Smooth muscle cell (in vitro differentiated cells): ENCODE measurements around the gene CCDC192. TPM values are rescaled to one million over a fixed set of nuclear protein-coding genes. Genes with fewer than 3 reads are reported as not detected.

Source experiments
- DNase-seq: peaks from one replicate; lab custom pipeline; 2025; ENCODE audit not compliant: unreplicated experiment; lab: John Stamatoyannopoulos, UW
- H2AFZ ChIP-seq: fragments of 200-600 bp; sonication (generic); 2 replicates; pipeline ENCODE4 v1.6.0; 2016; ENCODE audit warnings: antibody characterized with exemption, low read depth, mild to moderate bottlenecking
- H3F3A ChIP-seq: fragments of 200-600 bp; sonication (generic); 2 replicates; pipeline ENCODE4 v1.6.0; 2017; ENCODE audit warnings: antibody characterized with exemption, low read depth
- H3K27ac ChIP-seq: fragments of 200-600 bp; sonication (generic); 2 replicates; pipeline ENCODE4 v1.5.1; 2016; ENCODE audit warnings: low read depth, mild to moderate bottlenecking
- H3K27me3 ChIP-seq: fragments of 200-600 bp; sonication (generic); 2 replicates; pipeline ENCODE4 v1.6.1; 2016; ENCODE audit warnings: low read depth, mild to moderate bottlenecking
- H3K36me3 ChIP-seq: fragments of 200-600 bp; sonication (generic); 2 replicates; pipeline ENCODE4 v1.5.1; 2016; ENCODE audit warnings: low read depth
- H3K4me1 ChIP-seq: fragments of 200-600 bp; sonication (generic); 2 replicates; pipeline ENCODE4 v1.5.1; 2016; ENCODE audit warnings: low read depth
- H3K4me2 ChIP-seq: fragments of 200-600 bp; sonication (generic); 2 replicates; pipeline ENCODE4 v1.6.0; 2016; ENCODE audit warnings: mild to moderate bottlenecking
- H3K4me3 ChIP-seq: fragments of 200-600 bp; sonication (generic); 2 replicates; pipeline ENCODE4 v1.5.1; 2016; ENCODE audit warnings: mild to moderate bottlenecking
- H3K79me2 ChIP-seq: fragments of 200-600 bp; sonication (generic); 2 replicates; pipeline ENCODE4 v1.6.0; 2016; ENCODE audit warnings: low read depth, mild to moderate bottlenecking
- H3K9ac ChIP-seq: fragments of 200-600 bp; sonication (generic); 2 replicates; pipeline ENCODE4 v1.6.0; 2016; ENCODE audit warnings: low read depth
- H3K9me3 ChIP-seq: fragments of 200-600 bp; sonication (generic); replicated peaks from 2 replicates; pipeline ENCODE4 v1.5.1; 2016; ENCODE audit warnings: low read depth
- H4K20me1 ChIP-seq: fragments of 200-600 bp; sonication (generic); 2 replicates; pipeline ENCODE4 v1.6.0; 2016; ENCODE audit warnings: low read depth
- CTCF ChIP-seq: fragments of 200-600 bp; sonication (generic); IDR thresholded peaks from 2 replicates; pipeline ENCODE4 v1.5.1; 2017; ENCODE audit warnings: borderline replicate concordance, mild to moderate bottlenecking, antibody characterized with exemption; ENCODE audit not compliant: insufficient read depth, poor library complexity, severe bottlenecking
- WGBS: methylation state at CpG from one replicate; pipeline ENCODE4 v1.1.7; 2016; ENCODE audit warnings: low lambda C conversion rate; 5-methylcytosine and 5-hydroxymethylcytosine counted together
- polyA plus RNA-seq: library from polyadenylated mRNA; unstranded; fragments of >200 nt; fragmentation: Nextera tagmentation; extraction: Ambion mirVana; gene quantifications from 2 replicates; pipeline ENCODE4 v1.2.1, GENCODE V29; 2016
- total RNA-seq: library from RNA; depleted of rRNA; stranded (reverse); fragments of >200 nt; gene quantifications from 2 replicates; pipeline ENCODE4 v1.2.3, GENCODE V29; 2014

CCDC192 gene
- total and polyA plus RNA-seq, 2 experiments from 2014 or later, result not detected

DNA sequence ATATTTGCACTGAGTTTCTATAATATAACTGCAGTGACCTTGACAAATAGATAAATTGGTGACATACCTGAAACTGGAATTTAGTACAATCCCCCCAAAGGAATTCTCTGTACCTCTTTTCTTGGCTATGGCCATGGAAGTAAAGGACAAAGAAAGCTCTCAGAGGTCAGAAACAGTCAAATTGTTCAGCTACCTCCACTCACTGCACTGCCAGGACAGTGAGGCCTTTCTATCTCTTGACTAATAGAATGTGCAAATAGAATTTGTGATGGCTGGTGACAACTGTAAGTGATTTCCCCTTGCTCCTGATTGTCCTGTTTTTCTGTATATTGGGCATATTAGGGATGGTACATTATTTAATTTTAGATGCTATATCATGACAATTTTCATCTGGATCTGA is 67.1 kb downstream of the CCDC192 start:
- no peak overlapping the region for H3K9ac ChIP-seq
- H3K27me3 ChIP-seq, result no peaks in the 10 kb centered on the region
- no peaks in the 10 kb centered on the region for H4K20me1 ChIP-seq
- H3K36me3 ChIP-seq, result no peaks in the 10 kb centered on the region
- no peak overlapping the region for H3K4me3 ChIP-seq
- peaks cover 13% of the 10 kb centered on the region for H3K4me1 ChIP-seq
- H3K79me2 ChIP-seq, result no peaks in the 10 kb centered on the region
- no peak overlapping the region for H3K27ac ChIP-seq
- no peak for DNase-seq
- TF ChIP-seq CTCF, result no peak
- no peaks in the 10 kb centered on the region for H3K9me3 ChIP-seq
- H2AFZ ChIP-seq, result no peak overlapping the region
- H3K4me2 ChIP-seq, result no peak overlapping the region
- H3F3A ChIP-seq, result no peaks in the 10 kb centered on the region

- Histone ChIP-seq H2AFZ (no peak overlapping the region), H3K4me3 (no peak overlapping the region), H3K9ac (no peak overlapping the region), H3K9me3 (no peaks in the 10 kb centered on the region), H4K20me1 (no peaks in the 10 kb centered on the region), H3K79me2 (no peaks in the 10 kb centered on the region), H3K4me1 (no peaks in the 10 kb centered on the region), H3K27ac (no peak overlapping the region), H3K36me3 (no peaks in the 10 kb centered on the region), H3K4me2 (no peak overlapping the region), H3F3A (no peaks in the 10 kb centered on the region), H3K27me3 (no peaks in the 10 kb centered on the region)
- no peak for DNase-seq
- no peak for TF ChIP-seq CTCF
- 83% methylated on average over 1 of the region's 1 CpG for WGBS
Measured at GRCh38 chr5:127772531-127772930, 69.3 kb downstream of the CCDC192 start.

DNA sequence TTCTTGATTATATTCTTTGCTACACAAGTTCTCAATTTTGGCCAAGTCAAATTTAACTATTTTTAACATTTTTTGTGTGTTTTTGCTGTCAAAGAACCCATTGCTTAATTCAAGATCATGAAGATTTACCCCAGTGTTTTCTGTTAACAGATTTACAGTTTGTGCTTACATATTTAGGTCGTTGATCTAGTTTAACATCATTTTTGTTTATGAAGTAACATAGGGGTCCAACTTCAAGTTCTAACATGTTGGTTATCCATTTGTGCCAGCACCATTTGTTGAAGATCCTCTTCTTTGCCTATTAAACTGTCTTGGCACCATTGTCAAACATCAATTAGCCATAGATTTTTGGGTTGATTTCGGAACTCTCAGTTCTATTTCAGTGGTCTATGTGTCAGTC is 71.0 kb downstream of the CCDC192 start:
- Histone ChIP-seq H3K4me3 (no peak overlapping the region), H3K36me3 (no peaks in the 10 kb centered on the region), H3K79me2 (no peaks in the 10 kb centered on the region), H3K4me2 (no peak overlapping the region), H3K9me3 (no peaks in the 10 kb centered on the region), H3K27me3 (no peaks in the 10 kb centered on the region), H2AFZ (no peak overlapping the region), H3K27ac (no peak overlapping the region), H3F3A (no peaks in the 10 kb centered on the region), H4K20me1 (no peaks in the 10 kb centered on the region), H3K4me1 (no peaks in the 10 kb centered on the region), H3K9ac (no peak overlapping the region)
- DNase-seq, result no peak
- TF ChIP-seq CTCF, result no peak
- WGBS, result 95% methylated on average over 2 of the region's 2 CpGs

- H3F3A ChIP-seq, result no peaks in the 10 kb centered on the region
- H4K20me1 ChIP-seq, result no peaks in the 10 kb centered on the region
- no peaks in the 10 kb centered on the region for H3K4me1 ChIP-seq
- H3K9me3 ChIP-seq, result no peaks in the 10 kb centered on the region
- no peak overlapping the region for H3K27ac ChIP-seq
- H3K36me3 ChIP-seq, result no peaks in the 10 kb centered on the region
- H3K79me2 ChIP-seq, result no peaks in the 10 kb centered on the region
- no peak overlapping the region for H3K4me2 ChIP-seq
- no peak for TF ChIP-seq CTCF
- over 99% methylated on average over 4 of the region's 4 CpGs for WGBS
- DNase-seq, result no peak
- H3K9ac ChIP-seq, result no peak overlapping the region
- no peak overlapping the region for H3K4me3 ChIP-seq
- no peak overlapping the region for H2AFZ ChIP-seq
- H3K27me3 ChIP-seq, result no peaks in the 10 kb centered on the region
Measured at GRCh38 chr5:127776477-127776876, 73.3 kb downstream of the CCDC192 start.
